Measurements from ENCODE around the gene ANO5. TPM values are rescaled to one million over a fixed set of nuclear protein-coding genes. Genes with fewer than 3 reads are reported as not detected.
"Not testable (repeated sequence)": the region's sequence is repeated elsewhere in the genome, so short reads cannot be mapped to it uniquely, and the experiment has no call there.

ANO5 gene
- polyA plus RNA-seq, 2 of the 4 experiments (the other 2 are of a cell fraction), result 3.1 to 8.6 TPM

- TF ChIP-seq PHF8 (IDR thresholded peaks at IDR 0.05; ENCODE audit: borderline replicate concordance, low read depth) (no peak), ELK1 (IDR thresholded peaks at IDR 0.05; ENCODE audit: low read depth, low read length) (no peak), ZSCAN20 (CRISPR knock-in tag; IDR thresholded peaks at IDR 0.05) (no peak), RAD21 (conservative IDR thresholded peaks at IDR 0.05 in 1 of 2, IDR thresholded peaks at IDR 0.05 in 1 of 2) (no peak), NPAS2 (CRISPR knock-in tag; IDR thresholded peaks at IDR 0.05; ENCODE audit: borderline replicate concordance) (no peak), ZC3H11A (IDR thresholded peaks at IDR 0.05) (no peak), HES2 (IDR thresholded peaks at IDR 0.05) (no peak), RNF2 (IDR thresholded peaks at IDR 0.05; ENCODE audit: borderline replicate concordance, low read depth) (no peak), POLR2A (IDR thresholded peaks at IDR 0.05; ENCODE audit: low read length) (no peak), MAZ (IDR thresholded peaks at IDR 0.05; ENCODE audit: borderline replicate concordance, low read depth, low read length) (no peak), HEYL (CRISPR knock-in tag; IDR thresholded peaks at IDR 0.05) (no peak)
These were observed 54.1 kb downstream of the ANO5 start (continued) for GRCh38 chr11:22246992-22247391.

GRCh38 chr11:22249871-22250270 is 57.0 kb downstream of the ANO5 start:
- H3K4me2 ChIP-seq, result no peak overlapping the region
- 65% methylated on average over 1 of the region's 1 CpG for WGBS (ENCODE audit: missing lambda C conversion rate)
- H3K27ac ChIP-seq, result no peak overlapping the region
- H3K4me3 ChIP-seq, result no peak overlapping the region
- ChIA-PET POLR2A (no interaction called here), CTCF (no interaction called here)
- H3K4me1 ChIP-seq, result no peaks in the 10 kb centered on the region
- FAIRE-seq (no peak), ATAC-seq (no peak), DNase-seq (ENCODE audit: low read depth in 1 of 2, low spot score in 1 of 2) (no peak)
- no peaks in the 10 kb centered on the region for H3K9me3 ChIP-seq
- no peak for TF ChIP-seq JUNB (IDR thresholded peaks at IDR 0.05)
- TF ChIP-seq RFX5 (IDR thresholded peaks at IDR 0.05), result no peak

GRCh38 chr11:22256876-22257275 is 64.0 kb downstream of the ANO5 start:
- Histone ChIP-seq H3K27ac (no peak overlapping the region), H3K4me1 (no peaks in the 10 kb centered on the region), H3K4me2 (no peak overlapping the region), H3K9me3 (no peaks in the 10 kb centered on the region), H3K4me3 (no peak overlapping the region)
- DNase-seq (ENCODE audit: low read depth in 1 of 2, low spot score in 1 of 2), result no peak
- FAIRE-seq, result no peak
- ChIA-PET CTCF (no interaction called here), POLR2A (no interaction called here)
- WGBS (ENCODE audit: missing lambda C conversion rate), result 80% methylated on average over 1 of the region's 1 CpG
- no peak for ATAC-seq
- TF ChIP-seq NFE2L2 (conservative IDR thresholded peaks at IDR 0.05; ENCODE audit: low read length), result no peak
- TF ChIP-seq MAFK (IDR thresholded peaks at IDR 0.05; ENCODE audit: partially characterized antibody), result peak; percentile 39

- CTCF ChIA-PET, result no interaction called here
- Histone ChIP-seq H3K27ac (no peak overlapping the region), H3K4me1 (no peaks in the 10 kb centered on the region), H3K9me3 (no peaks in the 10 kb centered on the region), H3K4me2 (no peak overlapping the region), H3K4me3 (no peak overlapping the region)
- WGBS (ENCODE audit: missing lambda C conversion rate), result 94% methylated on average over 2 of the region's 2 CpGs
- DNase-seq (ENCODE audit: low read depth in 1 of 2, low spot score in 1 of 2) (no peak), ATAC-seq (no peak), FAIRE-seq (no peak)
- POLR2A ChIA-PET, result no interaction called here
- TF ChIP-seq REST (IDR thresholded peaks at IDR 0.05) (no peak), NPAS2 (CRISPR knock-in tag; IDR thresholded peaks at IDR 0.05; ENCODE audit: borderline replicate concordance) (no peak), HDAC2 (IDR thresholded peaks at IDR 0.05) (no peak), JUN (IDR thresholded peaks at IDR 0.05) (no peak), CEBPB (IDR thresholded peaks at IDR 0.05) (no peak), EHMT2 (IDR thresholded peaks at IDR 0.05; ENCODE audit: low read depth) (no peak)
These were observed 70.7 kb downstream of the ANO5 start for GRCh38 chr11:22263613-22264012.

- FAIRE-seq; H3K4me2 ChIP-seq; ATAC-seq; H3K4me3 ChIP-seq; H3K9me3 ChIP-seq; DNase-seq (ENCODE audit: low read depth in 1 of 2, low spot score in 1 of 2); CTCF ChIA-PET; POLR2A ChIA-PET; H3K27ac ChIP-seq; H3K4me1 ChIP-seq: not testable (repeated sequence)
- WGBS (ENCODE audit: missing lambda C conversion rate), result 63% methylated on average over 1 of the region's 1 CpG
These were observed 76.2 kb downstream of the ANO5 start for GRCh38 chr11:22268983-22269624.
